Gastrocnemius medialis (tissue), 4 donors: Measurements from ENCODE around the gene ARHGEF7.

Experiments
- CTCF ChIP-seq, 5 experiments: fragments of 450-650 bp in 3 of 5; fragments of 200-600 bp in 2 of 5; sonication (generic) in 2 of 5; IDR thresholded peaks in 4 of 5; conservative IDR thresholded peaks in 1 of 5; 1 replicate in 4 of 5; 2 replicates in 1 of 5; pipeline ENCODE4 v1.5.1; 2016 to 2019; ENCODE audit warnings: antibody characterized with exemption in 5 of 5, mild to moderate bottlenecking in 3 of 5, moderate library complexity in 3 of 5
- POLR2A ChIP-seq, 2 donors: fragments of 450-650 bp; IDR thresholded peaks; one replicate each; pipeline ENCODE4 v1.6.1; 2017; ENCODE audit warnings: antibody characterized with exemption in 2 of 2, mild to moderate bottlenecking in 2 of 2, moderate library complexity in 2 of 2

- no peak for TF ChIP-seq CTCF (IDR thresholded peaks at IDR 0.05 in 4 of 5, conservative IDR thresholded peaks at IDR 0.05 in 1 of 5)
- no peak for TF ChIP-seq POLR2A (IDR thresholded peaks at IDR 0.05)
These were observed 150.6 kb downstream of the ARHGEF7 start for GRCh38 chr13:111265701-111266035.
